HCT116 (cell line): ENCODE results near the gene NID2. TPM values are rescaled to one million over a fixed set of nuclear protein-coding genes. Genes with fewer than 3 reads are reported as not detected.

Source experiments
- ATAC-seq: fragments of 200-7000 bp; cut with Tn5 transposase; 2 replicates; pipeline ENCODE4 v1.9.1; 2020; ENCODE audit warnings: mild to moderate bottlenecking, moderate library complexity
- BruUV-seq: library from RNA; stranded (reverse); fragments of 400-500 nt; replicated peaks from 2 replicates; lab custom pipeline; 2021; lab: Mats Ljungman, UMichigan
- CTCF ChIA-PET: fragments of 300-600 bp; sonication (Branson Sonifier 250); formaldehyde crosslinking; loops from one replicate; lab custom pipeline; 2021; ENCODE audit warnings: antibody characterized with exemption; lab: Charles Lee
- POLR2A ChIA-PET: fragments of 300-600, 350-600 bp; sonication (Branson Sonifier 250); formaldehyde crosslinking; loops from one replicate; lab custom pipeline; 2021; ENCODE audit warnings: antibody characterized with exemption; lab: Charles Lee
- RAD21 ChIA-PET, 2 experiments: fragments of 300-600 bp; sonication (Branson Sonifier 250); formaldehyde crosslinking; loops; one replicate each; lab custom pipeline; 2023; ENCODE audit warnings: low total read pairs in 2 of 2; ENCODE audit not compliant: uncharacterized antibody in 2 of 2, unreplicated experiment in 2 of 2, low non-redundant PET in 1 of 2; lab: Charles Lee
- DNase-seq: peaks from one replicate; pipeline ENCODE4 v3.0.0-alpha.2; 2010; ENCODE audit warnings: low read depth, low spot score
- H2AFZ ChIP-seq: fragments of 200-600 bp; shearing (Covaris generic), sonication (generic); 2 replicates; pipeline ENCODE4 v1.6.1; 2017; ENCODE audit warnings: low read depth, mixed run types, mixed read lengths, antibody characterized with exemption, low read length; ENCODE audit not compliant: poor library complexity, severe bottlenecking
- H3K27ac ChIP-seq: 2 replicates; pipeline ENCODE4 v1.5.1; 2012; ENCODE audit warnings: low read depth, low read length
- H3K27me3 ChIP-seq: fragments of 200-600 bp; sonication (generic); 2 replicates; pipeline ENCODE4 v1.6.1; 2016; ENCODE audit warnings: mixed run types, low read length, mixed read lengths; ENCODE audit not compliant: insufficient read depth
- H3K36me3 ChIP-seq, 2 experiments: fragments of 200-500 bp in 1 of 2; fragments of 200-600 bp in 1 of 2; sonication (Bioruptor generic) in 1 of 2; sonication (generic) in 1 of 2; 2 replicates each; pipeline versions ENCODE4 v1.5.1 to v1.6.1; 2014 to 2016; ENCODE audit warnings: low read length in 2 of 2, inconsistent platforms in 1 of 2, mixed read lengths in 1 of 2, mixed run types in 1 of 2; ENCODE audit not compliant: insufficient read depth in 2 of 2, control insufficient read depth in 1 of 2
- H3K4me1 ChIP-seq, 2 experiments: fragments of 200-600 bp in 1 of 2; sonication (generic) in 1 of 2; 2 replicates each; pipeline versions ENCODE4 v1.5.1 to v1.6.1; 2012 to 2017; ENCODE audit warnings: low read length in 2 of 2, inconsistent platforms in 1 of 2, mild to moderate bottlenecking in 1 of 2, mixed read lengths in 1 of 2, mixed run types in 1 of 2, moderate library complexity in 1 of 2; ENCODE audit not compliant: insufficient read depth in 2 of 2, control insufficient read depth in 1 of 2
- H3K4me2 ChIP-seq: fragments of 200-600 bp; sonication (generic); 2 replicates; pipeline ENCODE4 v1.6.1; 2017; ENCODE audit warnings: mixed run types, low read length, mixed read lengths
- H3K4me3 ChIP-seq, 2 experiments: fragments of 200-600 bp in 1 of 2; sonication (generic) in 1 of 2; replicated peaks in 1 of 2; 2 replicates each; pipeline ENCODE4 v1.5.1; 2011 to 2016; ENCODE audit warnings: low read length in 2 of 2, control low read depth in 1 of 2, low read depth in 1 of 2, mild to moderate bottlenecking in 1 of 2, mixed read lengths in 1 of 2, mixed run types in 1 of 2
- H3K79me2 ChIP-seq: fragments of 200-600 bp; sonication (generic); 2 replicates; pipeline ENCODE4 v1.6.1; 2017; ENCODE audit warnings: mild to moderate bottlenecking, mixed run types, low read length, moderate library complexity, mixed read lengths; ENCODE audit not compliant: insufficient read depth
- H3K9ac ChIP-seq: fragments of 200-600 bp; sonication (generic); 2 replicates; pipeline ENCODE4 v1.6.1; 2016; ENCODE audit warnings: low read length, mixed read lengths
- H3K9me2 ChIP-seq: fragments of 200-600 bp; sonication (generic), shearing (Covaris generic); 2 replicates; pipeline ENCODE4 v1.6.1; 2017; ENCODE audit warnings: mixed run types, mild to moderate bottlenecking, moderate library complexity; ENCODE audit not compliant: insufficient read depth
- H3K9me3 ChIP-seq, 2 experiments: fragments of 200-500 bp in 1 of 2; fragments of 200-600 bp in 1 of 2; sonication (Bioruptor generic) in 1 of 2; sonication (generic) in 1 of 2; 2 replicates each; pipeline ENCODE4 v1.6.1; 2014 to 2017; ENCODE audit warnings: low read length in 2 of 2, mixed read lengths in 2 of 2, inconsistent platforms in 1 of 2, low read depth in 1 of 2, mild to moderate bottlenecking in 1 of 2, mixed run types in 1 of 2, moderate library complexity in 1 of 2; ENCODE audit not compliant: control insufficient read depth in 1 of 2, insufficient read depth in 1 of 2
- H4K20me1 ChIP-seq: fragments of 200-600 bp; sonication (generic), shearing (Covaris generic); 2 replicates; pipeline ENCODE4 v1.6.1; 2017; ENCODE audit warnings: mixed run types, mild to moderate bottlenecking, moderate library complexity; ENCODE audit not compliant: insufficient read depth
- CBX3 ChIP-seq: IDR thresholded peaks from 2 replicates; pipeline ENCODE4 v1.6.1; 2012; ENCODE audit warnings: low read depth
- CEBPB ChIP-seq: IDR thresholded peaks from 2 replicates; pipeline ENCODE4 v1.6.1; 2012; ENCODE audit warnings: low read depth
- EGR1 ChIP-seq: IDR thresholded peaks from 2 replicates; pipeline ENCODE4 v1.6.1; 2012; ENCODE audit warnings: low read depth
- EZH2 ChIP-seq: fragments of 200-600 bp; sonication (generic); IDR thresholded peaks from 2 replicates; pipeline ENCODE4 v1.6.1; 2017; ENCODE audit warnings: antibody characterized with exemption, mixed run types
- EZH2phosphoT487 ChIP-seq: fragments of 200-600 bp; IDR thresholded peaks from 2 replicates; pipeline ENCODE4 v1.6.1; 2018; ENCODE audit warnings: antibody characterized with exemption, borderline replicate concordance
- FOSL1 ChIP-seq: IDR thresholded peaks from 2 replicates; pipeline ENCODE4 v1.6.1; 2012; ENCODE audit warnings: low read depth
- JUND ChIP-seq: IDR thresholded peaks from 2 replicates; pipeline ENCODE4 v1.6.1; 2012
- POLR2A ChIP-seq: IDR thresholded peaks from 2 replicates; pipeline ENCODE4 v1.7.0; 2011; ENCODE audit warnings: borderline replicate concordance; ENCODE audit not compliant: insufficient read depth, insufficient read length; ENCODE audit errors: extremely low read depth
- POLR2AphosphoS5 ChIP-seq: IDR thresholded peaks from 2 replicates; pipeline ENCODE4 v1.6.1; 2011; ENCODE audit warnings: mild to moderate bottlenecking, low read depth, low read length, moderate library complexity
- RAD21 ChIP-seq: IDR thresholded peaks from 2 replicates; pipeline ENCODE4 v1.6.1; 2012; ENCODE audit warnings: low read depth, mild to moderate bottlenecking
- SIN3A ChIP-seq: IDR thresholded peaks from 2 replicates; pipeline ENCODE4 v1.6.1; 2012; ENCODE audit warnings: low read depth
- SRF ChIP-seq: IDR thresholded peaks from 2 replicates; pipeline ENCODE4 v1.6.1; 2012; ENCODE audit warnings: low read depth
- TCF7L2 ChIP-seq: IDR thresholded peaks from 2 replicates; pipeline ENCODE4 v1.7.0; 2011; ENCODE audit warnings: borderline replicate concordance, inconsistent platforms; ENCODE audit not compliant: insufficient read depth, insufficient read length; ENCODE audit errors: extremely low read depth
- YY1 ChIP-seq: IDR thresholded peaks from 2 replicates; pipeline ENCODE4 v1.6.1; 2011; ENCODE audit warnings: low read length, low read depth, moderate library complexity, mild to moderate bottlenecking; ENCODE audit not compliant: insufficient replicate concordance; ENCODE audit errors: extremely low read depth
- ZBTB33 ChIP-seq: IDR thresholded peaks from 2 replicates; pipeline ENCODE4 v1.6.1; 2011; ENCODE audit warnings: mild to moderate bottlenecking, low read length, moderate library complexity; ENCODE audit not compliant: insufficient replicate concordance; ENCODE audit errors: extremely low read depth
- ZFX ChIP-seq: fragments of 450-650 bp; IDR thresholded peaks from 2 replicates; pipeline ENCODE4 v1.6.1; 2017
- ZNF274 ChIP-seq: fragments of 200-500 bp; sonication (Bioruptor generic); IDR thresholded peaks from 2 replicates; pipeline ENCODE4 v1.6.1; 2014; ENCODE audit warnings: mild to moderate bottlenecking, low read depth, low read length, inconsistent platforms
- intact Hi-C: fragments of 100-400 bp; cut with micrococcal nuclease; formaldehyde crosslinking; loops from 2 replicates; pipeline ENCODE4 v1.10.0; 2022
- total RNA-seq: library from RNA; stranded (reverse); gene quantifications from one replicate; pipeline ENCODE4 v1.2.1, GENCODE V29; 2021; ENCODE audit not compliant: unreplicated experiment
- TF ChIP-seq, protein P1 (sequence below): IDR thresholded peaks from 2 replicates; pipeline ENCODE4 v1.6.1; 2012

The NID2 gene
- total RNA-seq, 1 experiment from 2014 or later = 0.84 TPM

- ChIA-PET RAD21 (no interaction called here), POLR2A (no interaction called here), CTCF (no interaction called here)
- TF ChIP-seq ZNF274 (no peak), CBX3 (no peak), SIN3A (no peak), JUND (no peak), ZFX (no peak), EGR1 (no peak), POLR2A (no peak)
- TF ChIP-seq, protein P1, sequence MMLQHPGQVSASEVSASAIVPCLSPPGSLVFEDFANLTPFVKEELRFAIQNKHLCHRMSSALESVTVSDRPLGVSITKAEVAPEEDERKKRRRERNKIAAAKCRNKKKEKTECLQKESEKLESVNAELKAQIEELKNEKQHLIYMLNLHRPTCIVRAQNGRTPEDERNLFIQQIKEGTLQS = no peak
- H3K9ac ChIP-seq = no peak overlapping the region
- no peaks in the 10 kb centered on the region for H3K79me2 ChIP-seq
- no peaks in the 10 kb centered on the region for H3K9me3 ChIP-seq
- DNase-seq (no peak), ATAC-seq (no peak)
- H4K20me1 ChIP-seq = no peaks in the 10 kb centered on the region
- no TSS peak for BruUV-seq
- H2AFZ ChIP-seq = no peak overlapping the region
- H3K4me2 ChIP-seq = no peak overlapping the region
- H3K27me3 ChIP-seq = no peaks in the 10 kb centered on the region
- H3K36me3 ChIP-seq = no peaks in the 10 kb centered on the region
- no peaks in the 10 kb centered on the region for H3K4me1 ChIP-seq
- intact Hi-C loops = no loop called here
- H3K27ac ChIP-seq = no peak overlapping the region
- no peak overlapping the region for H3K4me3 ChIP-seq
- H3K9me2 ChIP-seq = no peaks in the 10 kb centered on the region
Observed at GRCh38 chr14:52054678-52055077, 14.2 kb downstream of the NID2 start.

DNA sequence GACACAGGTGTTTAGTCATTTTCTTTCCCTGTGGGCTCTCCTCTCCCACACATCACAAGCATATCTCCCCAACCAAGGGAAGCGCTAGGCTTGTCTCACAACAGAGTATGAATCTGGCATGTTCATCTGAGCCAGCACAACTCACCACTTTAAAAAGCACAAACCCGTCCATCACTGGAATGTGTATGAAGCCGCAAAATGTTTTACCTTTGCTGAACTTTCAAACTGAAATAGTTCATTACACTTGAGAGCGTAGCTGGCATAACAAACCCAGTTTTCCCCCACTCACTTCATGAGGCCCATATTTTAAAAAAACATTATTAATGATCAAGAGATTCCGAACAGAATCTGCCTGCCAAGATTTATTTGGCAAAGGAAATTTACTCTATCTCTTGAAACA, 15.8 kb downstream of the NID2 start:
- H3K4me2 ChIP-seq = no peak overlapping the region
- no peak overlapping the region for H3K4me3 ChIP-seq
- intact Hi-C loops = no loop called here
- BruUV-seq = no TSS peak
- TF ChIP-seq, protein P1 = no peak
- no peak for TF ChIP-seq CEBPB
- no peak for TF ChIP-seq EGR1
- TF ChIP-seq FOSL1 = no peak
- TF ChIP-seq CBX3 = no peak
- no peak for TF ChIP-seq ZNF274
- no peak for TF ChIP-seq TCF7L2
- no peak for TF ChIP-seq SRF
- no peak for TF ChIP-seq EZH2phosphoT487
- no peak for TF ChIP-seq ZBTB33
- no peak for TF ChIP-seq JUND
- no peak for TF ChIP-seq EZH2
- TF ChIP-seq SIN3A = no peak
- TF ChIP-seq ZFX = no peak
- TF ChIP-seq POLR2AphosphoS5 = no peak
- no peak for TF ChIP-seq YY1
- no peak for TF ChIP-seq RAD21
- ATAC-seq (no peak), DNase-seq (no peak)
- H3K9me3 ChIP-seq = no peaks in the 10 kb centered on the region
- H3K9ac ChIP-seq = no peak overlapping the region
- H4K20me1 ChIP-seq = no peaks in the 10 kb centered on the region
- H3K79me2 ChIP-seq = no peaks in the 10 kb centered on the region
- H3K36me3 ChIP-seq = no peaks in the 10 kb centered on the region
- ChIA-PET CTCF (interaction anchor here (1.1 kb wide), 1 partner anchor 9 kb away, joined by 3 read pairs; no protein-coding TSS in a partner anchor), POLR2A (no interaction called here), RAD21 (no interaction called here)
- no peak overlapping the region for H2AFZ ChIP-seq
- no peak overlapping the region for H3K27ac ChIP-seq
- no peaks in the 10 kb centered on the region for H3K9me2 ChIP-seq
- no peaks in the 10 kb centered on the region for H3K27me3 ChIP-seq
- H3K4me1 ChIP-seq = no peaks in the 10 kb centered on the region
